GM23338 (cell line): ENCODE measurements around the gene MS4A18. TPM values are rescaled to one million over a fixed set of nuclear protein-coding genes. Genes with fewer than 3 reads are reported as not detected.

Experiments
- ATAC-seq: fragments of 200-7000 bp; cut with Tn5 transposase; 3 replicates; pipeline ENCODE4 v1.9.1; 2020
- DNase-seq: peaks from one replicate; pipeline ENCODE4 v3.0.0-alpha.2; 2015; ENCODE audit warnings: low spot score
- H2AFZ ChIP-seq: fragments of 200-600 bp; sonication (generic); 2 replicates; pipeline ENCODE4 v1.8.0; 2016; ENCODE audit warnings: antibody characterized with exemption, mild to moderate bottlenecking, moderate library complexity
- H3F3A ChIP-seq: fragments of 200-600 bp; sonication (generic); replicated peaks from 2 replicates; pipeline ENCODE4 v1.8.0; 2017; ENCODE audit warnings: antibody characterized with exemption, mixed run types, low read depth
- H3K27ac ChIP-seq: fragments of 200-600 bp; sonication (generic); 2 replicates; pipeline ENCODE4 v1.6.1; 2016; ENCODE audit warnings: low read depth
- H3K27me3 ChIP-seq: fragments of 200-600 bp; sonication (generic); 2 replicates; pipeline ENCODE4 v1.8.0; 2016; ENCODE audit warnings: mild to moderate bottlenecking, mixed run types, moderate library complexity; ENCODE audit not compliant: insufficient read depth
- H3K36me3 ChIP-seq: fragments of 200-600 bp; sonication (generic); 2 replicates; pipeline ENCODE4 v1.8.0; 2016; ENCODE audit warnings: mild to moderate bottlenecking; ENCODE audit not compliant: insufficient read depth
- H3K4me1 ChIP-seq: fragments of 200-600 bp; sonication (generic); 2 replicates; pipeline ENCODE4 v1.8.0; 2016; ENCODE audit warnings: mild to moderate bottlenecking, moderate library complexity; ENCODE audit not compliant: insufficient read depth
- H3K4me2 ChIP-seq: fragments of 200-600 bp; sonication (generic); 2 replicates; pipeline ENCODE4 v1.7.1; 2017; ENCODE audit warnings: mixed run types
- H3K4me3 ChIP-seq: fragments of 200-600 bp; sonication (generic); 2 replicates; pipeline ENCODE4 v1.6.1; 2016; ENCODE audit warnings: mixed run types
- H3K79me2 ChIP-seq: fragments of 200-600 bp; sonication (generic); replicated peaks from 2 replicates; pipeline ENCODE4 v1.8.0; 2017; ENCODE audit warnings: mild to moderate bottlenecking; ENCODE audit not compliant: insufficient read depth
- H3K9me2 ChIP-seq: fragments of 200-600 bp; sonication (generic); 2 replicates; pipeline ENCODE4 v1.8.0; 2017; ENCODE audit not compliant: insufficient read depth
- H4K20me1 ChIP-seq: fragments of 200-600 bp; sonication (generic); replicated peaks from 2 replicates; pipeline ENCODE4 v1.8.0; 2017; ENCODE audit warnings: mild to moderate bottlenecking; ENCODE audit not compliant: insufficient read depth
- H3K27ac Mint-ChIP-seq: 2 replicates; pipeline ENCODE4 v1.8.0; 2020; ENCODE audit warnings: inconsistent platforms, mild to moderate bottlenecking, moderate library complexity, mixed read lengths
- H3K27me3 Mint-ChIP-seq: 3 replicates; pipeline ENCODE4 v1.8.0; 2022; ENCODE audit warnings: low read depth, mild to moderate bottlenecking, moderate library complexity, mixed read lengths, inconsistent platforms; ENCODE audit not compliant: insufficient read depth, poor library complexity
- H3K36me3 Mint-ChIP-seq: 3 replicates; pipeline ENCODE4 v1.8.0; 2021; ENCODE audit warnings: low read depth, mild to moderate bottlenecking, inconsistent platforms, moderate library complexity, mixed read lengths
- H3K4me1 Mint-ChIP-seq: 3 replicates; pipeline ENCODE4 v1.8.0; 2020; ENCODE audit warnings: mild to moderate bottlenecking, inconsistent platforms, mixed read lengths
- H3K4me3 Mint-ChIP-seq: 3 replicates; pipeline ENCODE4 v1.8.0; 2021; ENCODE audit warnings: moderate library complexity, mild to moderate bottlenecking, inconsistent platforms, mixed read lengths
- H3K9me3 Mint-ChIP-seq: 3 replicates; pipeline ENCODE4 v1.8.0; 2020; ENCODE audit warnings: moderate library complexity, mild to moderate bottlenecking, inconsistent platforms, mixed read lengths
- EZH2phosphoT487 ChIP-seq: fragments of 200-600 bp; sonication (generic); IDR thresholded peaks from one replicate; pipeline ENCODE4 v1.8.1; 2018; ENCODE audit warnings: antibody characterized with exemption; ENCODE audit not compliant: unreplicated experiment
- NANOG ChIP-seq: IDR thresholded peaks from 2 replicates; pipeline ENCODE4 v1.6.1; 2016; ENCODE audit warnings: antibody characterized with exemption, borderline replicate concordance
- POLR2AphosphoS5 ChIP-seq: IDR thresholded peaks from 2 replicates; pipeline ENCODE4 v1.6.1; 2016; ENCODE audit warnings: antibody characterized with exemption, low read depth
- REST ChIP-seq: IDR thresholded peaks from one replicate; pipeline ENCODE4 v1.6.1; 2018; ENCODE audit warnings: antibody characterized with exemption; ENCODE audit not compliant: unreplicated experiment
- ZNF114 ChIP-seq: fragments of 250-450 bp; sonication (Bioruptor Pico); IDR thresholded peaks from 2 replicates; pipeline ENCODE4 v1.5.0; 2020; ENCODE audit warnings: mild to moderate bottlenecking, moderate library complexity
- ZNF462 ChIP-seq: fragments of 250-450 bp; sonication (Bioruptor Pico); IDR thresholded peaks from 2 replicates; pipeline ENCODE4 v1.5.0; 2020; ENCODE audit warnings: mild to moderate bottlenecking, moderate library complexity
- polyA plus RNA-seq: library from polyadenylated mRNA; unstranded; fragments of >200 nt; fragmentation: Nextera tagmentation; extraction: Ambion mirVana; gene quantifications from 2 replicates; pipeline ENCODE4 v1.2.1, GENCODE V29; 2016
- total RNA-seq: library from RNA; depleted of rRNA; stranded (reverse); fragments of >200 nt; shearing (Covaris generic); gene quantifications from 2 replicates; pipeline ENCODE4 v1.2.3, GENCODE V29; 2014

The MS4A18 gene
- total and polyA plus RNA-seq, 2 experiments from 2014 or later, result not detected

GRCh38 chr11:60769273-60769672, 44.8 kb downstream of the MS4A18 start (continued):
- TF ChIP-seq ZNF462 (CRISPR knock-in tag) (no peak), EZH2phosphoT487 (no peak)

GRCh38 chr11:60769811-60770210, 45.3 kb downstream of the MS4A18 start:
- no peaks in the 10 kb centered on the region for H3K36me3 ChIP-seq
- no peaks in the 10 kb centered on the region for H3K4me1 ChIP-seq
- Mint-ChIP-seq H3K27ac (no peak overlapping the region), H3K4me1 (no peaks in the 10 kb centered on the region; the same call in 1 of the 3 replicates), H3K27me3 (peaks cover 18% of the 10 kb centered on the region), H3K36me3 (no peaks in the 10 kb centered on the region; the same call in 2 of the 3 replicates), H3K4me3 (no peak overlapping the region), H3K9me3 (peaks cover 7% of the 10 kb centered on the region)
- no peaks in the 10 kb centered on the region for H3K79me2 ChIP-seq
- no peak overlapping the region for H2AFZ ChIP-seq
- no peaks in the 10 kb centered on the region for H3F3A ChIP-seq
- no peaks in the 10 kb centered on the region for H4K20me1 ChIP-seq
- ATAC-seq (no peak), DNase-seq (no peak)
- TF ChIP-seq POLR2AphosphoS5, result no peak
- no peak for TF ChIP-seq ZNF114 (CRISPR knock-in tag)
- TF ChIP-seq EZH2phosphoT487, result no peak
- no peak for TF ChIP-seq NANOG
- no peak for TF ChIP-seq REST
- no peak overlapping the region for H3K27ac ChIP-seq
- peaks cover 17% of the 10 kb centered on the region; the same call in 1 of the 2 replicates for H3K27me3 ChIP-seq
- no peaks in the 10 kb centered on the region; the same call in 1 of the 2 replicates for H3K9me2 ChIP-seq
- H3K4me3 ChIP-seq, result no peak overlapping the region
- H3K4me2 ChIP-seq, result no peak overlapping the region
